AG04449 (cell line): Measurements from ENCODE around the gene C16orf90.

Experiments used
- CTCF ChIA-PET: fragments of 350-600 bp; formaldehyde crosslinking; extraction: SDS; loops from one replicate; lab custom pipeline; 2021; ENCODE audit warnings: antibody characterized with exemption; lab: Yijun Ruan, JAX
- POLR2A ChIA-PET: fragments of 400-600, 350-600 bp; formaldehyde crosslinking; extraction: SDS; loops from one replicate; lab custom pipeline; 2020; ENCODE audit warnings: antibody characterized with exemption, inconsistent platforms; lab: Yijun Ruan, JAX
- DNase-seq: peaks from one replicate; pipeline ENCODE4 v3.0.0-alpha.2; 2010; ENCODE audit warnings: low read depth, low spot score
- H3K4me3 ChIP-seq: 2 replicates; pipeline ENCODE4 v1.5.1; 2011; ENCODE audit warnings: low read depth, mild to moderate bottlenecking, control low read depth, low read length
- CTCF ChIP-seq: IDR thresholded peaks from one replicate; pipeline ENCODE4 v1.5.1; 2011; ENCODE audit warnings: mild to moderate bottlenecking, moderate library complexity, low read length, control low read depth, inconsistent platforms; ENCODE audit not compliant: insufficient read depth; ENCODE audit errors: missing control alignments

C16orf90 gene

GRCh38 chr16:3444032-3444388 is 51.3 kb downstream of the C16orf90 start:
- DNase-seq, result peak; percentile 33
- CTCF ChIA-PET, result interaction anchor here (1.0 to 1.9 kb wide), 2 partner anchors 13 to 177 kb away, joined by 4 to 5 read pairs; no protein-coding TSS in a partner anchor
- no peak for TF ChIP-seq CTCF
- peak overlapping the region; percentile 73 for H3K4me3 ChIP-seq
- POLR2A ChIA-PET, result interaction anchor here (0.9 to 2.4 kb wide), 5 partner anchors 10 to 179 kb away, joined by 3 to 16 read pairs (median 4); partner anchors contain the start of genes ZNF174 and ZSCAN32
